OCI-LY1 (cell line): ENCODE data around the gene GTF2A2.

ENCODE experiments used
- EZH2 ChIP-seq: fragments of 200-600 bp; sonication (generic), shearing (Covaris generic); IDR thresholded peaks from 2 replicates; pipeline ENCODE4 v1.8.0; 2017; ENCODE audit warnings: borderline replicate concordance, mixed run types, mild to moderate bottlenecking, antibody characterized with exemption, low read length, moderate library complexity, mixed read lengths
- TF ChIP-seq, protein P1 (sequence below): fragments of 200-600 bp; sonication (generic), shearing (Covaris generic); IDR thresholded peaks from 2 replicates; pipeline ENCODE4 v1.5.1; 2017; ENCODE audit warnings: mild to moderate bottlenecking, antibody characterized with exemption, low read length, moderate library complexity, mixed read lengths

DNA sequence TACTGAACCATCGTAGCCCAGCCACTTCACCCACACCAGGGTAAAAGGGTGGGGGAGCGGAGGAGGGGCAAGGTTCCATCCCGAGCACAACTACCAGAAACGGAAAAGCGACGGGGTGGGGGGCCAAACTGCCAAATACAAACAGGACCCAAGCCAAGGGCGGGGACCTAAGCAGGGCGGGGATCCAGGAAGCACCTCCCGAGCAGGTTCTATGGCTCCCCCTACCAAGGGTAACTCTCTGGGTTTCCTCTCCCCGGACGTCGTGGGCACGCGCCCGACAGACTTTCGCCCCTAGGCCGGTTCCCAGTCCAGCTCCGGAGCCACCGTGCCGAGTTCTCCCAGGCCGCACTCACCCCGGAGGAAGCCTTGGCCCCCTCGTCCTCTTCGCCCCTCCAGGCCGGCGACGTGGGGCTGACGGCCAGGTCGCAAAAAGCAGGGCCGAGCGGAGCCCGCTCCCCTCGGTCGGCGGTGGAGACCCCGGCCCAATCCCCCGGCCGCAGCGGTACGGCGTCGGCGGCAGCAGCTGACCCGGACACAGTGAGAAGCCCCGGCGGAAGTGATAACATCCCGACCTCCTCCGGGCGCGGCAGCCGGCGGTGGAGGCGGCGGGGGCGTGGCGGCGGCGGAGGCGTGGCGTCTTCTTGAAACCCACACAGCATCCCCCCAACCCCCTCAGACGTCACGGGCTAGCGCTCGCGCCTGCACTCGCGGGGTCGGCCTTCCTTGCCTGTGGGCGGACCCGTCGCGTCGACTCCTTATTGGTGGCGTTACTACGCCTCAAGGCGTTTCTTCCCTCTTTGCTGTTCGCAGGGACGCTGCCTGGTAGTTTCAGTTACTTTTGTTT is 31.7 kb upstream of the GTF2A2 start, which contains the start of gene BNIP2:
- TF ChIP-seq, protein P1, sequence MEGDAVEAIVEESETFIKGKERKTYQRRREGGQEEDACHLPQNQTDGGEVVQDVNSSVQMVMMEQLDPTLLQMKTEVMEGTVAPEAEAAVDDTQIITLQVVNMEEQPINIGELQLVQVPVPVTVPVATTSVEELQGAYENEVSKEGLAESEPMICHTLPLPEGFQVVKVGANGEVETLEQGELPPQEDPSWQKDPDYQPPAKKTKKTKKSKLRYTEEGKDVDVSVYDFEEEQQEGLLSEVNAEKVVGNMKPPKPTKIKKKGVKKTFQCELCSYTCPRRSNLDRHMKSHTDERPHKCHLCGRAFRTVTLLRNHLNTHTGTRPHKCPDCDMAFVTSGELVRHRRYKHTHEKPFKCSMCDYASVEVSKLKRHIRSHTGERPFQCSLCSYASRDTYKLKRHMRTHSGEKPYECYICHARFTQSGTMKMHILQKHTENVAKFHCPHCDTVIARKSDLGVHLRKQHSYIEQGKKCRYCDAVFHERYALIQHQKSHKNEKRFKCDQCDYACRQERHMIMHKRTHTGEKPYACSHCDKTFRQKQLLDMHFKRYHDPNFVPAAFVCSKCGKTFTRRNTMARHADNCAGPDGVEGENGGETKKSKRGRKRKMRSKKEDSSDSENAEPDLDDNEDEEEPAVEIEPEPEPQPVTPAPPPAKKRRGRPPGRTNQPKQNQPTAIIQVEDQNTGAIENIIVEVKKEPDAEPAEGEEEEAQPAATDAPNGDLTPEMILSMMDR: no peak
- no peak for TF ChIP-seq EZH2
